Activated effector memory CD4-positive, alpha-beta T cell treated with anti-CD3 and anti-CD28 coated beads, Interleukin-2, amount 50 U/mL, for 16 hours (primary cell): ENCODE measurements around the gene CAMTA1.
A peak's percentile ranks its signal among the peaks of the same experiment; 100 is the strongest.
"Not testable (repeated sequence)": the region's sequence is repeated elsewhere in the genome, so short reads cannot be mapped to it uniquely, and the experiment has no call there.

Experiments
- DNase-seq: peaks from one replicate; pipeline ENCODE4 v3.0.0-alpha.2; 2020

CAMTA1 gene

DNA sequence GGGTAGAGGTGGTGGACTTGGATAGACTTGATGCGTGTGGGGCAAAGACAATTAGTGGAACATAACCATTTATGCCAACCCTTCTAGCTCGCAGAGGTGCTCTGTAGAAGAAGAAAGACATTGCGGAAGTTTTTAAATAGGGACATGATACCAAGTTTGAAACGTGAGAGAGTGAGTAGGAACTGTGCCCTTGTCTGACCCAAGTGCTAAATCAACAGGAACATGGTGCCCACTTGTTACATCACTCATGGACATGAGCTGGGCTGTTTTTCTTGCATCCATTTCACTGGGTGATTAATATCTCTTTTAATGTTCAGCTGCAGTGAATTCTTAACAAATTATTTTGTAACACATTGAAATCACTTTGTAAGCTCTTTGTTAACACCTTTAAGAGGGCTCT, 577.7 kb downstream of the CAMTA1 start:
- DNase-seq = no peak

GRCh38 chr1:7363450-7363849, 578.2 kb downstream of the CAMTA1 start:
- no peak for DNase-seq

DNA sequence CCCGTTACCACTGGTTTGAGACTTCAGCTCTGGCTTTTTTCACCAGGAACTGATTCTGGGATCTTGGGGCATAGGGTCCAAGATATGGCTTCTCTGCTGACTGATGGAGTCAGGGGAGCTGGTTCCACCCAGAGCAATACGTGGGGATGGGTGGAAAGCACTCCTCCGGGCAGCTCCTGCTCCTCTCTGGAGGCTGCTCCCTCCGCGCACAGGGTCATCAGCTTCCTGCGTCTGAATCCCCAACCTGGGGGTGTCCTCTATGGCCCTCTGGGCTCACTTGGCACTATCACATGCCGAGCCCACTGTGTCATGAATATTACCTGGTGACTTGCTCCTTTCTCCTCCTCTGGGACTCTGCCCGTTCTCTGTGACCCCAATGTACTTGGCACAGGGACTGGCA, 580.5 kb downstream of the CAMTA1 start:
- no peak for DNase-seq

DNA sequence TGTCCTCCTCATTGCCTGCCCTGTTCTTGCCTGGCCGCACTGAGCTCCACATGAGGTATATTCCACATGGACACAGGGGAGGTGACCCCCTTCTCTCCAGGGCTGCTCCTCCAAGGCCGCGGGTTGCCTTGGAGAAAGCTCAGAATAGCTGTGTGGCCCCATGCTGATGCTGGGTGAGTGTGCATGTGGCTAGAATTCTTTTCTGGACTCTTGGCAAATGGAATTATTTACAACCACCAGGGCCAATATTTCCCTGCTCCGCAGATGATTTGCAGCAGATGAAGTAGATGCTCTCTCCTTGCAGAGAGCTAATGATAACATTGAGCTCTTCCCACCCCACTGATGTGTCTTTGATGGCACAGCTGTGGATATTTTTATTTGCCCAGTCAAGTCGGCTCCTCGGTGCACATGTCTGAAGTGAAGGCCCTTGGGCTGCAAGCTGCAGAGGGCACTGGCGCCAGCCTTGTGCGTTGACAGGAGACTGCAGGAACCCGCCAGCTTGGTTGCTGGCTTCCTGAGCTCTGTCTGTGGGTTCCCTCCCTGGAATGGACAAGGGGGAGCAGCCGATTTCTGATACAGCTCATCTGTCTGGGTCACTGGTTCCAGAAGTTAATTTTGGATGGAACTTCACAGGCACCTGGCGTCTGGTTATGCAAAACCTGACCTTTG, 581.2 kb downstream of the CAMTA1 start:
- no peak for DNase-seq

- no peak for DNase-seq
Measured at GRCh38 chr1:7366955-7367665, 581.9 kb downstream of the CAMTA1 start.

GRCh38 chr1:7369866-7370265, 584.6 kb downstream of the CAMTA1 start:
- no peak for DNase-seq

DNA sequence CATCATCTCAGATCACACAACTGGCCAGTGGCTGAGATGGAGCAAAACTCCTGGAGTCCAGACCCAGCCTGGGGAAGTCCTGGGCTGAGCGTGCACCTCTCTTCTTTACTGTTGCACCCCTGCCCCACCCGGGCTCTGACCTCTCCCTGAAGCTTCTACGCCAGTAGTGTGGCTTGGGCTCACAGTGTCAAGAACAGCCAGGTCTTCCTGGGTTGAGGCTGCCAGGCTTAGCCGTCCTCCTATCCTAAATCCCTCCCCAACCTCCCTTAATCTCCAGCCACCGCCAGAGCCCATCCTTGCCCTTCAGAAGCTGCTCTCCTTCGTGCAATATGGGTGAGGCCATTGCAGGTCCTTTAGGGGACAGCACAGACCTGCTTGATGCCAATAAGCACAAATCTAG, 586.7 kb downstream of the CAMTA1 start:
- DNase-seq = no peak

DNA sequence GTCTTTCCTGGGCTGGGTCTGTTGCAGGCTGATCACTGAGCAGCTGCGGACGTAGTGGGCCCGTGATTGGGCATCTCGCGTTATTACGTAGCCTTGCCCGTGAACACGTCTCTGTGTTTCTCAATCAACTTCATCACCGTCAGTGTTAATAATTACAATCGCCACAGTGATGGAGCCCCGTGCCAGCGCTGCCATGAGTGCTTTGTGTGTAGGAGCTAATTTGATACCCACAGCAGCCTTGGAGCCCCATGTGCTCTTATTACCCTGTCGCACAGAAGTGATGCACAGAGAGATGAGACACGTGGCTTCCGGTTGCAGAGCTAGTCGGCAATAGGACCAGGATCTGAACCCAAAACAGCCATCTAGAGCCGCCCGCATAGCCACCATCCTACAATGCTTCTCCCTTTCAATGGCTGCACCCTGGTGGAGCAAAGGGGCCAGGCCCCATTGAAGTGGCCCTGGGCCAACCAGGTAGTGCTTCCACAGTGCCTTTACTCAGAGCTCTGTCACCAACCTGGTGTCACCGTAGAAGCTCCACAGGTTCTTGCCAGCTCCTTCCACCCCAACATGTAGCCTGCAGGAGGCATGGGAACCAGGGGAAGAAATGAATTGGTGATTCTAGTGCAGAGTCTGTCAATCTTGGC, 587.3 kb downstream of the CAMTA1 start:
- peak; percentile 25 for DNase-seq

DNA sequence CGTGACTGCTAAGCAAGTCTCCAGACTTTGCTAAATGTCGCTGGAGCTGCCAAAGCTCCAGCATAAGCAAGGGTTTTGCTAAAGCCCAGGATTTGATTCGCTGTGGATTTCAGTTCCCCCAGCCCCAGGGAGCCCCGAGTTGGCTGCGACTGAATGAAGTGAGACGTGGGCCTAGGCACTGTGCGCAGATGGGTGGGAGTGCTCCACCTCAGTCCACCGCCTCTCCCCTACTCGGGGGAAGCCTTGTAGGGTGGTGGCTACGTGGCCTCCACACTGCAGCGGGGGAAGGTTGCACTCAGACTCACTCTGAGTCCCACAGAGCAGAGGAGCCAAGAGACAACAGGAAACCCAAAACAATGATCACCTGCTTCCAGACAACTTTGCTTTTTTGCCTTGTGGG, 588.0 kb downstream of the CAMTA1 start:
- DNase-seq = peak; percentile 31

DNA sequence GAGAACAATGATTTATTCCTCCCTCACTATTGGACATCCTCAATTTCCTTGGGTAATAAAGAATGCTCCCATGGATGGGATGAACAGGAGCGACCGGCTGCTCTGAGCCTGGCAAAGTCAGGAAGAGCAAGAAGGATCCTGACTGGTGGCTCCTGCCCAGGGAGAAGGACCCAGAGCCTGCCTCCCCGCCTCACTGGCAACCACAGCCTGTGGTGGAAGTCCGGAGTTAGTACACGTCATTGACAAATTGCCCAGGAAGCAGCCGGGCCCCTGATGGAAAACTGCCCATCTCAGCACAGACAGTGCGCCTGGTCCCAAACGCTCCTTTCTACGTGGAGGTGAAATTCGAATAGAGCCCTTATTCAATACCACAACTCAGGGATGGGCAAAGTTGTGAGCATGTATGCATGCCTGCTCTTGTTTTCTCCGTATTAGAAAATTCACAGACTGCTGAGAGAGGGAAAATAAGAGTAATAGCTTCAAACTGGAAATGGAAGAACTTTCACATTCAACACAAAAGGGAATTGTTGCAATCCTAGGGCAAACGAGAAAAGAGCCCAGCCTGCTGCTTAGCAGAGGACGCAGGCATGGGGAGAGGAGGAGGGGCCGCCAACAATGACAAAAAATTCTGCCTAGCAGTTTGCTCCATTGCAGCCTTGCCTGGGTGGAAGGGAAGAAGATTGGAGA, 588.8 kb downstream of the CAMTA1 start:
- peak; percentile 34 for DNase-seq

DNA sequence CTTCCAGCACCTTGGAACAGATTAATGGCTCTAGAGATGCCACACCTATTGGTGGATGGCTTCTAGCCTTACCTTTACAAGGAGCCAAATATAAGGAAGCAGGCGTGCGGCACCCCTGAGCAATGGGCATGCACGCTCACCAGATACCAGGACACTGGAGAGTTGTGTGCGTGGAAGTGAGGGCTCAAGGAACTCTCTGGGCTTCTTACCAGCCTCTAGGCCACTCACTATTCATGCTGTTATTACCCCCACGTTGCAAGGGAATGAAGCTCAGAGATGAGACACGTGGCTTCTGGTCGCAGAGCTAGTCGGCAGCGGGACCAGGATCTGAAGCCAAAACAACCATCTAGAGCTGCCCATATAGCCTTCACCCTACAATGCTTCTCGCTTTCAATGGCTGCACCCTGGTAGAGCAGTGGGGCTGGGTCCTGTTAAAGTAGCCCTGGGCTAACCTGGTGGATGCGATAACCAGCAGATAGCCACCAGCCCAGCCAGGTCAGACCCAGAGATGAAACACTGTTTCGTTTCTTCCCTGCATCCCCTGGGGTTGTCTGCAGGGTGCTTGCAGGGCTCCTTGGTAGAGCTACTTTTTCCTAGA, 589.4 kb downstream of the CAMTA1 start:
- peak; percentile 31 for DNase-seq

DNA sequence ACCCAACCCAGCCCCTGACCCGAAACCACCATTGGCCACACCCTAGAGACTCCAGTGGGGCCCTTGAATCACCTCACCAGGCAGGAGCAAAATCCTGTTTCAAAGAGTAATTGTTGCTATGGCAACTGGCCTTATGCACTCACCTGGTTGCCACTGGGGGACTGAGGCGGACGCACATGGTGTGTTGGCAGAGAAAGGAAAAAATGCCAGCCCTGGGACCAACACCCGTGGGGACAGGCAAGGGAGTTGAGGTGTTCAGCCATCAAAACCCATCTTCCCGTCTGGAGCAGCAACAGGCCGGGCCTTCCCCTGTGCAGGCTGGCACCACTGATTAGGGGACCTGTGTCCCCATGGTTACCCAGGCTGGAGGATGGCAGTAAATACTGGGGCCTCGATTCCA, 590.1 kb downstream of the CAMTA1 start:
- DNase-seq = peak; percentile 38

DNA sequence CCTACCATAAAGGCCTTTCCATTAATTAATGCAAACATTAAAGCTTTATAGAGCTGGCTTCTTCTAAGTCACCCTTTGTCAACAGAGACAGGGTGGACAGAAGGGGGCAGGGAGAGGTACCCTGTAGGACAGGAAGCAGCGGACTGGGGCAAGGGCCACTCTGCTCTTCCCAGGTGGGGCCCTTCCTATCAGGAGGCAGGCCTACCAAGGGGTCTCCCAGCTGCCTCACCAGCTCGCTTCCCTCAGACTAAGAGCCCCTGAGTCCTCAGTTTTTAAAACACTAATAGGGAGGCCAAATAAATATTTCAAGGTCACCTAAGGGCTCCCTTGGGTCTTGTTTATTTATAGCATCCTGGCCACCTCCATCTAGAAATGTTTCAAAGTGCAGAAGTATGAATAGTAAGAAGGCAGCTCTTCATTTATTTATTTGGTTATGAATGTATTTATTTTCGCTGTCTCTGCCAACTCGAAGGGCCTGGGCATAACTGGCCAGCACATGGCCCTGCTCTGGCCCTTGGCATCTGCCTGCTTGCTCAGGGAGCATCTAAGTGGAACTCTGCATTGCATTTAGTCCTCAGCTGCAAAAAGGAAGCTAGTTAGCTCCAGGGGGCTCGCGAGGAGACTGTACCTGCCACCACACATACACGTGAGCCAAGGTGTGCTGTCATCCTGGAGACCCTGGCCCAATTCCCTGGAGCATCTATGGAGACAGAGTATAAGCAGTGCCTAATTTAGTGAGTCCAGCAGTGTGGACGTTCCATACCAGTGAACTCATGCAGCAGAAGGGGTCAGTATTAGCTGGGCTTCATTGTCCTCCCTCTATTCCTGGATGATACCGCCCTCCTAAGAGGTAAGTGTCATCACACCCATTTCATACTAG, 590.8 kb downstream of the CAMTA1 start:
- peak; percentile 13 for DNase-seq

DNA sequence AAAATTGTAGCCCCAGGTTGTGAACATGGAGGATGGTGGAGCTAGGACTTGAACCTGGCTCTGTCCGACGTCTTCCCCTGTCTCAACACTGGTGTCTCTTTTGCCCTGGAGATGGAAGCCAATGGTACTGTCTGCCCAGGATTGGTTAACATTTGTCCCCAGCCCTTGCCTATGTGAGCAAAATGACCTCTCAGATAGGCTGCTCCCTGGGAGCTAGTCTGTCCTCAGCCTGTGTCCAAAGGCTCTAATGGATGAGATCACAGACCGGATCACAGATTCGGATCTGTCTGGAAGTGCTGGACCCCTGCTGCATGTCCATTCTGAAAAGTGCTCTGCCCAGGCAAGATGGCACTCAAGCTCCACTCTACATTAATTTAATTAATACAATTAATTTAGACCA, 591.4 kb downstream of the CAMTA1 start:
- DNase-seq = no peak

DNA sequence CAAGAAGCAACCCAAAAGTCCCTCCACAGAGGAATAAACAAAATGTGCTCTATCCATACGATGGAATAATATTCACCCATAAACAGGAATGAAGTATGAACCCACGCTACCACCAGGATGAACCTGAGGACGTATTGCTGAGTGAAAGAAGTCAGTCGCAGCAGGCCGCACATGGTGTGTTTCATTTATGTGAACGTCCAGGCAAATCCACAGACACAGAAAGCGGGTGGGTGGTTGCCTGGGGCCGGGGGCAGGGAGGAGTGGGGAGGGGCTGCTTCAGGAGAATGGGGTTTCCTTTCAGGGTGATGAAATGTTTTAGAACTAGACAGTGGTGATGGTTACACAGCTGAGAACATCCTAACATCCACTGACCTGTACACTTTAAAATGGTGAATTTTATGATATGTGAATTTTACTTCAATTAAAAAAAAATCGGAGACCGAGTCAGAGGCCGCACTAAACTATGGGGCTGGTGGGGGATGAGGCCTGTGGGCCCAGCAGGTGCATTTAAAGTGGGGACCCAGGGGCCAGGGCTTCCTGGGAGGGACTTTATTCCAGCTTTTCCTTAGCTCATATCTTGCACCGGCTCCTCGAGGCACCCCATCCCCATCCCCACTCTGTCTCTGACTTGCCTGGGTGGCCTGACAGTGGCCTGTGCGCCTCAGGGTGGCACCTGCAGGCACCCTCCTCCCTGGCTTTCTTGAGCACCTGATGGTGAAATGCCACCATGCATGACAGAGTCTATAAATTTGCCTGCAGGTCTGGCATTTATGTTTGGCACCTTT, 593.3 kb downstream of the CAMTA1 start:
- DNase-seq = no peak

GRCh38 chr1:7379441-7379971, 594.3 kb downstream of the CAMTA1 start:
- DNase-seq = no peak

DNA sequence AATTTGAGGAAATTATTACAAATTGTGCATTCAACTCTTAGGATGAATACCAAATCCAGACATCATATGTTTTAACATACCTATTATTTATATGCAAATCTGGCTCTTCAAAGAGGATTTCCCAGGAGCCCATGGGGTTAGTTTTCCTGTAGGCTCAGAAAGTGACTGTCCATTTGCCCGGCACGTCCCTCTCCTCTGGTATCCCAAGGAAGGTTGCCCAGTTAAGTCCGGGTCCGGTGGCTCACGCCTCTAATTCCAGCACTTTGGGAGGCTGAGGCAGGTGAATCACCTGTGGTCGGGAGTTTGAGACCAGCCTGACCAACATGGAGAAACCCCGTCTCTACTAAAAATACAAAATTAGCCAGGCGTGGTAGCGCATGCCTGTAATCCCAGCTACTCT, 594.8 kb downstream of the CAMTA1 start:
- DNase-seq = not testable (repeated sequence)

GRCh38 chr1:7380712-7381111, 595.5 kb downstream of the CAMTA1 start:
- DNase-seq = no peak

GRCh38 chr1:7381729-7382128, 596.5 kb downstream of the CAMTA1 start:
- not testable (repeated sequence) for DNase-seq

DNA sequence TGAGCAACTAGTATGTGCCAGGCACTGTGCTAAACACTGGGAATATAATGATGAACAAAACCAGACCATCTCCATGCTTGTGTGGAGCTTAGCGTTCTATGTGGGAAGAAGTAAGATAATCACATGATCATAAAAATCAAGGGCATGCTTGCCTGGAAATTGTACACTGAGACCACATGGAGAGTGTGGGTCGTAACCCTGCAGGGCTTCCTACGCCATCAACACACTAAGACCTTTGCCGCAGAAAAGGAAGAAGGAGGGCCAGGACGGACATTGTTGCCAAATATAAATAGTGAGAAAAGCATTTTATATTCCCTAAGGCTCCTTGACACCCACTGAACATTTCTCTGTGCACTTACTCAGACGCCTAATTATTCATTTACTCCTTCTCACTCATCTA, 597.7 kb downstream of the CAMTA1 start:
- DNase-seq = no peak
